Amygdala (tissue), 56 donors: ENCODE data around the gene CNPPD1.

Experiments
- DNase-seq, 56 donors: peaks; one replicate each; lab custom pipeline; 2025; lab: John Stamatoyannopoulos, UW

CNPPD1 gene

GRCh38 chr2:219182331-219183150 is 5.8 kb upstream of the CNPPD1 start:
- DNase-seq: no peak

GRCh38 chr2:219181531-219181930 is 4.8 kb upstream of the CNPPD1 start:
- no peak for DNase-seq

GRCh38 chr2:219180961-219181360 is 4.2 kb upstream of the CNPPD1 start:
- DNase-seq: no peak

- DNase-seq: no peak
Measured at GRCh38 chr2:219179601-219180465, 3.1 kb upstream of the CNPPD1 start.

- DNase-seq: peak in 23 of 56 donors; percentile 38 to 86 (median 56)
Measured at GRCh38 chr2:219178377-219179175, 1.9 kb upstream of the CNPPD1 start.

- peak; percentile 33 to 90 (median 78) for DNase-seq
Measured at GRCh38 chr2:219177552-219178376, 1.0 kb upstream of the CNPPD1 start, which contains the start of gene RETREG2. RETREG2 (plus strand) TSS chr2:219178275; CDS start chr2:219178353, 78 bp downstream.

- DNase-seq: peak in 35 of 56 donors; percentile 8 to 74 (median 58)
Measured at GRCh38 chr2:219175928-219176817, 552 bp downstream of the CNPPD1 start.

- DNase-seq: no peak
Measured at GRCh38 chr2:219175486-219175885, 1.2 kb downstream of the CNPPD1 start.

- no peak for DNase-seq
Measured at GRCh38 chr2:219174801-219175200, 1.9 kb downstream of the CNPPD1 start.

GRCh38 chr2:219174146-219174545 is 2.6 kb downstream of the CNPPD1 start:
- no peak for DNase-seq

GRCh38 chr2:219173176-219173575 is 3.5 kb downstream of the CNPPD1 start:
- no peak for DNase-seq

GRCh38 chr2:219172231-219173154 is 4.2 kb downstream of the CNPPD1 start:
- DNase-seq: no peak

- DNase-seq: peak in 10 of 56 donors; percentile 9 to 55 (median 20)
Measured at GRCh38 chr2:219171231-219171651, 5.5 kb downstream of the CNPPD1 start.

- no peak for DNase-seq
Measured at GRCh38 chr2:219169930-219170654, 6.6 kb downstream of the CNPPD1 start, which contains the start of gene SLC23A3. SLC23A3 (minus strand) TSS chr2:219170029; CDS start chr2:219169984, 45 bp downstream.

GRCh38 chr2:219168932-219169331 is 7.8 kb downstream of the CNPPD1 start:
- DNase-seq: no peak

GRCh38 chr2:219168526-219168925 is 8.2 kb downstream of the CNPPD1 start:
- peak in 6 of 56 donors; percentile 7 to 34 (median 17) for DNase-seq

- DNase-seq: no peak
Measured at GRCh38 chr2:219167997-219168396, 8.7 kb downstream of the CNPPD1 start.
